B cell (primary cell): ENCODE data around the gene PDPN. TPM values are rescaled to one million over a fixed set of nuclear protein-coding genes. Genes with fewer than 3 reads are reported as not detected.
A peak's percentile ranks its signal among the peaks of the same experiment; 100 is the strongest.

Experiments
- ATAC-seq: fragments of 200-7000 bp; cut with Tn5 transposase; one replicate; pipeline ENCODE4 v1.10.0; 2021; ENCODE audit warnings: low read depth, mild to moderate bottlenecking, moderate number of reproducible peaks, moderate library complexity
- CTCF ChIA-PET: fragments of 350-600 bp; sonication (Branson Sonifier 250); formaldehyde crosslinking; loops from one replicate; lab custom pipeline; 2021; ENCODE audit warnings: antibody characterized with exemption, inconsistent platforms; lab: Charles Lee
- POLR2A ChIA-PET: fragments of 350-600 bp; sonication (Branson Sonifier 250); formaldehyde crosslinking; loops from one replicate; lab custom pipeline; 2021; ENCODE audit warnings: antibody characterized with exemption; lab: Charles Lee
- DNase-seq: peaks from one replicate; pipeline ENCODE4 v3.0.0; 2013
- H2AFZ ChIP-seq: 2 replicates; pipeline ENCODE4 v1.6.1; 2012; ENCODE audit warnings: mild to moderate bottlenecking, low read depth, low read length; ENCODE audit not compliant: insufficient read depth, poor library complexity, severe bottlenecking
- H3K27ac ChIP-seq, 2 donors: 1 replicate in 1 of 2; 2 replicates in 1 of 2; pipeline ENCODE4 v1.5.1; 2012 to 2013; ENCODE audit warnings: low read length in 2 of 2, mild to moderate bottlenecking in 2 of 2, moderate library complexity in 1 of 2
- H3K27me3 ChIP-seq, 4 experiments: fragments of 200-600 bp in 1 of 4; sonication (generic) in 1 of 4; replicated peaks in 1 of 4; 1 replicate in 2 of 4; 2 replicates in 2 of 4; pipeline versions ENCODE4 v1.6.1 to v1.7.0; 2013 to 2016; ENCODE audit warnings: low read length in 3 of 4, mild to moderate bottlenecking in 2 of 4, mixed read lengths in 1 of 4, moderate library complexity in 1 of 4; ENCODE audit not compliant: insufficient read depth in 4 of 4, control insufficient read depth in 3 of 4; ENCODE audit errors: control extremely low read depth in 1 of 4
- H3K36me3 ChIP-seq, 2 experiments: replicated peaks in 1 of 2; 1 replicate in 1 of 2; 2 replicates in 1 of 2; pipeline versions ENCODE4 v1.6.1 to v1.7.1; 2013; ENCODE audit warnings: low read length in 1 of 2; ENCODE audit not compliant: insufficient read depth in 2 of 2, control insufficient read depth in 1 of 2; ENCODE audit errors: control extremely low read depth in 1 of 2, extremely low read depth in 1 of 2
- H3K4me1 ChIP-seq, 2 donors: fragments of 200-600 bp in 1 of 2; sonication (generic) in 1 of 2; 1 replicate in 1 of 2; 2 replicates in 1 of 2; pipeline versions ENCODE4 v1.5.1 to v1.6.1; 2013 to 2017; ENCODE audit warnings: low read length in 2 of 2; ENCODE audit not compliant: control insufficient read depth in 2 of 2, insufficient read depth in 2 of 2
- H3K4me2 ChIP-seq: replicated peaks from 2 replicates; pipeline ENCODE3; 2012; ENCODE audit warnings: mild to moderate bottlenecking, low read depth, low read length; ENCODE audit not compliant: poor library complexity, severe bottlenecking
- H3K4me3 ChIP-seq, 5 experiments: fragments of 200-600 bp in 1 of 5; sonication (generic) in 1 of 5; 1 replicate in 3 of 5; 2 replicates in 2 of 5; pipeline versions ENCODE4 v1.5.1 to v1.7.0; 2011 to 2016; ENCODE audit warnings: low read length in 4 of 5, mild to moderate bottlenecking in 4 of 5, low read depth in 2 of 5, control low read depth in 1 of 5, moderate library complexity in 1 of 5; ENCODE audit not compliant: insufficient read depth in 1 of 5; ENCODE audit errors: control extremely low read depth in 1 of 5, extremely low read depth in 1 of 5
- H3K79me2 ChIP-seq: fragments of 200-600 bp; sonication (generic); one replicate; pipeline ENCODE4 v1.6.0; 2016; ENCODE audit warnings: low read length; ENCODE audit not compliant: control insufficient read depth, insufficient read depth
- H3K9ac ChIP-seq: fragments of 200-600 bp; sonication (generic); 2 replicates; pipeline ENCODE4 v1.6.1; 2017; ENCODE audit warnings: mild to moderate bottlenecking, low read length, moderate library complexity
- H3K9me3 ChIP-seq, 3 donors: one replicate each; pipeline versions ENCODE4 v1.6.1 to v1.7.1; 2013; ENCODE audit warnings: low read length in 2 of 3; ENCODE audit not compliant: control insufficient read depth in 2 of 3, insufficient read depth in 1 of 3; ENCODE audit errors: control extremely low read depth in 1 of 3
- H4K20me1 ChIP-seq: 2 replicates; pipeline ENCODE4 v1.6.0; 2012; ENCODE audit warnings: mild to moderate bottlenecking, low read length; ENCODE audit not compliant: insufficient read depth, control insufficient read depth, poor library complexity, severe bottlenecking
- H3K27ac Mint-ChIP-seq: one replicate; pipeline ENCODE4 v1.8.0; 2021; ENCODE audit warnings: mixed read lengths
- H3K27me3 Mint-ChIP-seq: one replicate; pipeline ENCODE4 v1.8.0; 2021; ENCODE audit warnings: mixed read lengths
- H3K4me1 Mint-ChIP-seq: one replicate; pipeline ENCODE4 v1.8.0; 2021; ENCODE audit warnings: mixed read lengths
- H3K4me3 Mint-ChIP-seq: one replicate; pipeline ENCODE4 v1.8.0; 2021; ENCODE audit warnings: mixed read lengths
- H3K9me3 Mint-ChIP-seq: one replicate; pipeline ENCODE4 v1.8.0; 2022; ENCODE audit warnings: mixed read lengths; ENCODE audit not compliant: insufficient read depth
- CTCF ChIP-seq: fragments of 200-600 bp; IDR thresholded peaks from one replicate; pipeline ENCODE4 v1.8.0; 2022; ENCODE audit warnings: antibody characterized with exemption, mild to moderate bottlenecking
- EZH2 ChIP-seq: IDR thresholded peaks from 2 replicates; pipeline ENCODE4 v1.6.1; 2012; ENCODE audit warnings: borderline replicate concordance, low read depth, mild to moderate bottlenecking, moderate library complexity, low read length; ENCODE audit not compliant: insufficient read depth, poor library complexity, severe bottlenecking
- WGBS: methylation state at CpG from one replicate; pipeline ENCODE4 v1.1.5; 2013; ENCODE audit warnings: missing lambda C conversion rate; ENCODE audit not compliant: insufficient coverage; 5-methylcytosine and 5-hydroxymethylcytosine counted together
- intact Hi-C: fragments of 100-400 bp; cut with micrococcal nuclease; formaldehyde crosslinking; loops from one replicate; pipeline ENCODE4 v1.10.0; 2022
- polyA plus RNA-seq: library from polyadenylated mRNA; depleted of rRNA; stranded (reverse); fragments of >200 nt; gene quantifications from 2 replicates; pipeline ENCODE4 v1.2.3, GENCODE V29; 2012
- total RNA-seq, 2 donors: library from RNA; stranded (reverse); fragments of 120-200 nt in 1 of 2; gene quantifications; 1 replicate in 1 of 2; 2 replicates in 1 of 2; pipeline versions ENCODE4 v1.2.3 to v1.2.4, GENCODE V29; 2013 to 2022

The PDPN gene
- total and polyA plus RNA-seq, 2 donors (not counting 1 experiment from before 2014, with no cell fraction given) = not detected

DNA sequence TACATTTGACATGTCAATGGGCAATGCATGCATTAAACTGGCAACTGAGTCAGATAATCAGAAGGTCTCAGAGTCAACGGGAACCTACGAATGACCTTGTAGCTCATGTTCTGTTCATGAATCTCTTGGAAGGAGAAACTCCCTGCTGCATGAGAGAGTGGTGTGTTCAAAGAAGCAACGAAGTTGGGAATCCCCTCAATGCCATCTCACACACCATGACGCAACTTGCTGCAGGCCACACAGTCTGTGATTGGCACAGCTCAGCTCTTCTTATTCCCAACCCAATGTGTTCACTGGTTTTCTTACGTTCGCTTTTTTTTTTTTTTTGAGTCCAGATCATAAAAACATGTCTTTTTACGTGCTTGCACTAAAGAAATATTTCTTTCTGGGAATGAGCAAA is 62.9 kb downstream of the PDPN start:
- Histone ChIP-seq H2AFZ (no peak overlapping the region), H3K4me2 (no peak overlapping the region), H3K4me3 (no peak overlapping the region), H3K79me2 (no peaks in the 10 kb centered on the region), H3K9ac (no peak overlapping the region), H3K9me3 (peaks cover 0 to 15% (median 0%) of the 10 kb centered on the region in 3 donors), H3K4me1 (peaks cover 17 to 18% of the 10 kb centered on the region in 2 donors), H3K27me3 (peaks cover 0 to 4% (median 0%) of the 10 kb centered on the region in 4 experiments), H3K36me3 (no peaks in the 10 kb centered on the region), H3K27ac (no peak overlapping the region), H4K20me1 (no peaks in the 10 kb centered on the region)
- Mint-ChIP-seq H3K4me1 (peaks cover 30% of the 10 kb centered on the region), H3K9me3 (peaks cover 3% of the 10 kb centered on the region), H3K4me3 (peak overlapping the region; percentile 19), H3K27me3 (peaks cover 4% of the 10 kb centered on the region), H3K27ac (peak overlapping the region; percentile 90)
- peak; percentile 44 for ATAC-seq
- TF ChIP-seq CTCF = no peak
- no peak for TF ChIP-seq EZH2
- DNase-seq = no peak
- CTCF ChIA-PET = interaction anchor here (1.7 kb wide), 1 partner anchor 18 kb away, joined by 3 read pairs; no protein-coding TSS in a partner anchor
- intact Hi-C loops = no loop called here
- 80% methylated on average over 3 of the region's 7 CpGs for WGBS
- POLR2A ChIA-PET = interaction anchor here (0.7 kb wide), 2 partner anchors 31 to 108 kb away, joined by 3 to 4 read pairs; no protein-coding TSS in a partner anchor

DNA sequence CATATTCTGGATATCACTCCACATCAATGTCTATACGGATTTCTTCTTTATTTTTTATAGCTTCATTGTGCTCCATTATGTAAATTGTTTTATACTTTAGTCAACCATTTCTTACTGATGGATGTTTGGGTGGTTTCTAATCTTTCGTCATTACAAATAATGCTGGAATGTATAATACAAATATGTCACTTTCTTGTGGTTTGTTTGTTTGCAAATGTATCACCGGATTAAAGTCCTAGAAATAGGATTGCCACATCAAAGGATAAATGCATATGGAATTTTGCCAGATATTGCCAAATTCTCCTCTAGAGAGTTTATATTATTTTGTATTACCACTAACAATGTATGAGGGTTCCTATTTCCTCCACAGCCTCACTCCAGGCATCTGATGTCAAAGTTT is 67.6 kb downstream of the PDPN start:
- ATAC-seq (no peak), DNase-seq (no peak)
- Mint-ChIP-seq H3K9me3 (peaks cover 3% of the 10 kb centered on the region), H3K27me3 (peaks cover 14% of the 10 kb centered on the region), H3K27ac (no peak overlapping the region), H3K4me1 (peaks cover 7% of the 10 kb centered on the region), H3K4me3 (no peak overlapping the region)
- H3K4me2 ChIP-seq = no peak overlapping the region
- no peak for TF ChIP-seq CTCF
- TF ChIP-seq EZH2 = no peak
- H3K27me3 ChIP-seq = peaks cover 0 to 4% (median 0%) of the 10 kb centered on the region in 4 experiments
- H3K4me3 ChIP-seq = no peak overlapping the region
- no peak overlapping the region for H3K9ac ChIP-seq
- H4K20me1 ChIP-seq = no peaks in the 10 kb centered on the region
- peaks cover 0 to 5% (median 0%) of the 10 kb centered on the region in 3 donors for H3K9me3 ChIP-seq
- no peak overlapping the region for H2AFZ ChIP-seq
- WGBS = no CpG with 5 or more reads among the region's 3 CpGs
- no peaks in the 10 kb centered on the region for H3K79me2 ChIP-seq
- intact Hi-C loops = no loop called here
- H3K27ac ChIP-seq = no peak overlapping the region
- ChIA-PET POLR2A (no interaction called here), CTCF (no interaction called here)
- no peaks in the 10 kb centered on the region for H3K36me3 ChIP-seq
- no peaks in the 10 kb centered on the region for H3K4me1 ChIP-seq
